ENCODE measurements around the gene TBCC. TPM values are rescaled to one million over a fixed set of nuclear protein-coding genes. Genes with fewer than 3 reads are reported as not detected.

The TBCC gene
- total and polyA plus RNA-seq, 2 of the 13 experiments (the other 11 are each of a cell fraction or from before 2014, with no cell fraction given) = 14.8 to 36.1 TPM

GRCh38 chr6:42746463-42747391 lies 824 bp upstream of the TBCC start (continued):
- TF ChIP-seq TFDP2 (CRISPR knock-in tag; IDR thresholded peaks at IDR 0.05) = peak; percentile 50; the same call in 1 of the 2 replicates
- TF ChIP-seq ZNF510 (CRISPR knock-in tag; IDR thresholded peaks at IDR 0.05; ENCODE audit: low read depth) = no peak
- TF ChIP-seq ZMYM4 (CRISPR knock-in tag; IDR thresholded peaks at IDR 0.05) = no peak; the same call in none of the 2 replicates
- peak; percentile 90 for TF ChIP-seq ZSCAN31 (CRISPR knock-in tag; IDR thresholded peaks at IDR 0.05; ENCODE audit: low read depth)
- 0 out of 2 replicates have a peak, but pooled peaks have one; percentile 33 for TF ChIP-seq TFDP1 (CRISPR knock-in tag; IDR thresholded peaks at IDR 0.05; ENCODE audit: borderline replicate concordance)
- no peak for TF ChIP-seq EEA1 (CRISPR knock-in tag; IDR thresholded peaks at IDR 0.05; ENCODE audit: borderline replicate concordance)
- peak; percentile 94 for TF ChIP-seq PATZ1 (CRISPR knock-in tag; IDR thresholded peaks at IDR 0.05)
- peak; percentile 46; the same call in 1 of the 2 replicates for TF ChIP-seq SALL2 (CRISPR knock-in tag; IDR thresholded peaks at IDR 0.05)
- peak; percentile 51 for TF ChIP-seq ASH2L (IDR thresholded peaks at IDR 0.05; ENCODE audit: insufficient read length, low read depth, low read length)
- TF ChIP-seq DR1 (CRISPR knock-in tag; IDR thresholded peaks at IDR 0.05) = no peak; the same call in none of the 2 replicates
- peak; percentile 79 for TF ChIP-seq KDM2A (CRISPR knock-in tag; IDR thresholded peaks at IDR 0.05; ENCODE audit: borderline replicate concordance, low read depth)
- TF ChIP-seq JARID2 (CRISPR knock-in tag; IDR thresholded peaks at IDR 0.05; ENCODE audit: insufficient replicate concordance) = no peak
- peak; percentile 91; the same call in 1 of the 2 replicates for TF ChIP-seq ARID2 (CRISPR knock-in tag; IDR thresholded peaks at IDR 0.05; ENCODE audit: borderline replicate concordance)
- peak; percentile 96 for TF ChIP-seq ZNF224 (CRISPR knock-in tag; IDR thresholded peaks at IDR 0.05)
- TF ChIP-seq ZNF382 (CRISPR knock-in tag; IDR thresholded peaks at IDR 0.05; ENCODE audit: borderline replicate concordance) = no peak
- TF ChIP-seq SKI (IDR thresholded peaks at IDR 0.05; ENCODE audit: partially characterized antibody) = no peak
- no peak for TF ChIP-seq ZBTB8A (CRISPR knock-in tag; IDR thresholded peaks at IDR 0.05; ENCODE audit: borderline replicate concordance, low read depth)
- TF ChIP-seq RERE (CRISPR knock-in tag; IDR thresholded peaks at IDR 0.05; ENCODE audit: low read depth) = no peak
